ELR (cell line): ENCODE data around the gene MAP2.

ENCODE experiments used
- DNase-seq: peaks from one replicate; pipeline ENCODE4 v3.0.0-alpha.2; 2015; ENCODE audit warnings: low read depth

Gene MAP2

GRCh38 chr2:209533391-209533790 lies 109.5 kb downstream of the MAP2 start:
- DNase-seq = no peak

GRCh38 chr2:209534228-209534627 lies 110.4 kb downstream of the MAP2 start:
- no peak for DNase-seq

GRCh38 chr2:209536363-209536762 lies 112.5 kb downstream of the MAP2 start:
- no peak for DNase-seq

- DNase-seq = no peak
Observed at GRCh38 chr2:209547726-209548125, 123.9 kb downstream of the MAP2 start.

GRCh38 chr2:209549589-209549988 lies 125.7 kb downstream of the MAP2 start:
- no peak for DNase-seq

- DNase-seq = no peak
Observed at GRCh38 chr2:209553913-209554312, 130.1 kb downstream of the MAP2 start.

- peak; percentile 50 for DNase-seq
Observed at GRCh38 chr2:209556354-209556961, 132.6 kb downstream of the MAP2 start.

GRCh38 chr2:209560911-209561310 lies 137.1 kb downstream of the MAP2 start:
- no peak for DNase-seq

GRCh38 chr2:209563453-209563852 lies 139.6 kb downstream of the MAP2 start:
- DNase-seq = no peak

GRCh38 chr2:209564816-209565215 lies 141.0 kb downstream of the MAP2 start:
- no peak for DNase-seq

GRCh38 chr2:209565896-209566582 lies 142.2 kb downstream of the MAP2 start:
- no peak for DNase-seq

- no peak for DNase-seq
Observed at GRCh38 chr2:209570194-209570593, 146.3 kb downstream of the MAP2 start.

- DNase-seq = no peak
Observed at GRCh38 chr2:209574515-209574914, 150.7 kb downstream of the MAP2 start.

- peak; percentile 54 for DNase-seq
Observed at GRCh38 chr2:209577376-209578357, 153.8 kb downstream of the MAP2 start.

- no peak for DNase-seq
Observed at GRCh38 chr2:209578394-209579001, 154.7 kb downstream of the MAP2 start.

- DNase-seq = peak; percentile 11
Observed at GRCh38 chr2:209579230-209579749, 155.4 kb downstream of the MAP2 start.

- DNase-seq = no peak
Observed at GRCh38 chr2:209581040-209581439, 157.2 kb downstream of the MAP2 start.

- no peak for DNase-seq
Observed at GRCh38 chr2:209582281-209582680, 158.4 kb downstream of the MAP2 start.

GRCh38 chr2:209584472-209584871 lies 160.6 kb downstream of the MAP2 start:
- no peak for DNase-seq

GRCh38 chr2:209584915-209585314 lies 161.1 kb downstream of the MAP2 start:
- DNase-seq = no peak

- DNase-seq = no peak
Observed at GRCh38 chr2:209591021-209591420, 167.2 kb downstream of the MAP2 start.

GRCh38 chr2:209592106-209592505 lies 168.3 kb downstream of the MAP2 start:
- no peak for DNase-seq
